Right renal cortex interstitium (tissue), 3 donors: ENCODE results near the gene CD83. TPM values are rescaled to one million over a fixed set of nuclear protein-coding genes. Genes with fewer than 3 reads are reported as not detected.
"Not testable (repeated sequence)": the region's sequence is repeated elsewhere in the genome, so short reads cannot be mapped to it uniquely, and the experiment has no call there.

Experiments used
- DNase-seq, 3 donors: peaks; one replicate each; pipeline ENCODE4 v3.0.0-alpha.2; 2013; ENCODE audit warnings: low read depth in 3 of 3, low spot score in 2 of 3
- polyA plus RNA-seq, 3 donors: library from polyadenylated mRNA; unstranded; fragments of 120-200 nt; gene quantifications; one replicate each; pipeline ENCODE4 v1.2.1, GENCODE V29; 2013; ENCODE audit not compliant: insufficient read length in 3 of 3

Gene CD83
- polyA plus RNA-seq, 3 donors: 13.3 to 14.8 (median 13.4) TPM

DNA sequence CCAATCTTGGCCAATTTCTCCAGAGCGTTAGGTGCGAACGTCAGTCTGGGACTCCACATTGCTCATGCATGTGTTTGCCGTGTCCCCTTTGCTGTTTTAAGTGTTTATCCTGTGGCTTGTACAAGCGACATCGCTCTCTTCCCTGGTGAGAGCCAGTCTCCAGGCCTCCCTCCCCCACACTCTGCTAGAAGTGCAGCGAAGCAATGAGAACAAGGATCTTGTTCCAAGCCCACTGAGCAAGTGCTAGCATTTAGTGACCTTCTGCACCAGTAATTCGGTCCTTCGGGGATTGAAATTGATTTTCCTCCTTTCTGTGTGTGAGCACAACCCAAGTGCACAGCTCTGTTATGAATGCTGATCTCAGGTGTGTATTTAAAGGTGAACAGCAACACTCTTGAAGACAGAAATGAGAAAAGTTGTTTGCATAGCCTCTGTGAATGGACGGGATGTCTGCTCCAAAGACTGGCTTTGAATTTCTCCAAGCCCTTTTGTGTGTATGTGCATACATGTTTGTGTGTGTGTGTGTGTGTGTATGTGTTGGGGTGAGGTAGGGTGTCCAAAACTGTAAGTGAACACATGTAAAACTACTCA lies 29.0 kb downstream of the CD83 start:
- peak in 1 of 3 donors; percentile 51 for DNase-seq

GRCh38 chr6:14147891-14148290 lies 30.3 kb downstream of the CD83 start:
- DNase-seq: no peak

- no peak for DNase-seq
Measured at GRCh38 chr6:14148471-14148870, 30.9 kb downstream of the CD83 start.

- no peak for DNase-seq
Measured at GRCh38 chr6:14149053-14149738, 31.6 kb downstream of the CD83 start.

GRCh38 chr6:14149739-14150130 lies 32.2 kb downstream of the CD83 start:
- DNase-seq: no peak

DNA sequence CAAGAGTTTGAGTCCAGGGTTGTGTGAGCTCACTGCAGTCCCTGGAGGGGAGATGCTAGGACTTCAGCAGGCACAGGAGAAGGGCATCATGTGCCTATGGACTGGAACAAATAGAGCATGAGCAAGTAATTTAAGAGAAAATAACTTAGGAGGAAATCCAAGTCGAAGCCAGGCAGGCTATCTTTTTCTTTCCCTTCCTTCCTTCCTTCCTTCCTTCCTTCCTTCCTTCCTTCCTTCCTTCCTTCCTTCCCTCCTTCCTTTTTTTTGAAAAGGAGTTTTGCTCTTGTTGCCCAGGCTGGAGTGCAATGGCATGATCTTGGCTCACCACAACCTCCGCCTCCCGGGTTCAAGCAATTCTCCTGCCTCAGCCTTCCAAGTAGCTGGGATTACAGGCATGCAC lies 33.7 kb downstream of the CD83 start:
- DNase-seq: not testable (repeated sequence)

DNA sequence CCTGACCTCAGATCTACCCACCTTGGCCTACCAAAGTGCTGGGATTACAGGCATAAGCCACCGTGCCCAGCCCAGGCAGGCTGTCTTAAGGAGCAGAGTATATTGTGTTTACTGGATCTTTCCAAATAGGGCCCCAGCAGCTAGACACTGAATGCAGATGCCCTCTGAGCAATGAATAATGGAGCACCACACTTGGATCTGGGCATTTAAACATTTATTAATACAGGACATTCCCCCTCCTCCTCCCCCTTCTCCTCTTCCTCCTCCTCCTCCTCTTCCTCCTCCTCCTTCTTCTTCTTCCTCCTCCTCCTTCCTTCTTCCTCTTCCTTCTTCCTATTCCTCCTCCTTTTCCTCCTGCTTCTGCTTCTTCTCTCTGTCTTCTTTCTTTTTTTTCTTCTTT lies 34.2 kb downstream of the CD83 start:
- DNase-seq: no peak

GRCh38 chr6:14153228-14153627 lies 35.7 kb downstream of the CD83 start:
- no peak for DNase-seq

GRCh38 chr6:14159090-14159489 lies 41.5 kb downstream of the CD83 start:
- DNase-seq: no peak

GRCh38 chr6:14162826-14163225 lies 45.3 kb downstream of the CD83 start:
- DNase-seq: no peak

- DNase-seq: no peak
Measured at GRCh38 chr6:14165091-14165490, 47.5 kb downstream of the CD83 start.

DNA sequence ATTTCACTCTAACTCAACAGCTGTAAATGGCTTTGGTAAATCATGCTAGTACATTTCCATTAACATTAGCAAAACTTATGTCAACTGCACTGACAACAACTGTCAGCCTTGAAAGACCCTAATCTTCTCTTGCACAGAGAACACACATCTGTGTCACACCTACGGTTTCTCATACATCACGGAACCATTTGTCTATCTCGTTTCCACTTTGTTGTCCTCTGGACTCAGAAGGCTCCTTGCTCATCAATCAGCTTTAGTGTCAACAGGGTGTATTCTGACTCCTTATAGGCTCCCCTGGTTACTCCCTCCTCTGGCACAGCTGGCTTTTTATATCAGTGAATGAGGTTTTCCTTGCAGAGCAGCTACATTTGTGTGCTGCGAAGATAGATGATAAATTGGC lies 49.3 kb downstream of the CD83 start:
- peak in 2 of 3 donors; percentile 16 to 21 for DNase-seq

- DNase-seq: no peak
Measured at GRCh38 chr6:14170128-14170527, 52.6 kb downstream of the CD83 start.

DNA sequence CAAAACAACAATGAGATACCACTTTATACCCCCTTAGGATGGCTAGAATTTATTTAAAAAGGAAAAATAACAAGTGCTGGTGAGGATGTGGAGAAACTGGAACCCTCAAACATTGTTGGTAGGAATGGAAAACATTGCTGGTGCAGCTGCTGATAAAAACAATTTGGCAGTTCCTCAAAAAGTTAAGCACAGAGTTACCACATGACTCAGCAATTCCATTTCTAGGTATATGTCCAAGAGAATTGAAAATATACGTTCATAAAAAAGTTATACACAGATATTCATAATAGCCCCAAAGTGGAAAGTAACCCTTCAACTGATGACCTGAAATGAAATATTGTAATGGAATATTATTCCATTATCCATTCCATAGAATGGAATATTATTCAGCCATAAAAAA lies 55.0 kb downstream of the CD83 start:
- no peak for DNase-seq

DNA sequence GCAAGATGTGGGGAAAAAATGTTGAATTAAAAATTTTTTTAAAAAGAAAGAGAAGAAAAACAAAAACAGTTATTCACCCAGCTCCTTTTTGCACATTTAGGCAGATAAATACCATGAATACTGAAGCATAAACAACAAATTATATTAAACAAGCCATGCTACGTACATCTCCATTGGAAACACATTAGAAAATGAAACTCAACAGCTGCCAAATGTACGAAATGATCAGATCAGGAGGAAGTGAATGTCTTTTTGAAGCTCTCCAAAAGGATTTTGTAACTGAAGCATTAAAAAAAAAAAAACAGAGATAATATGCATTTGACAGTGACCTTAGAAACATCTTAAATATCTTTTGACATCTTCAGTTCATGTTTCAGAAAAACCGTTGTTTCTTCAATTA lies 56.7 kb downstream of the CD83 start:
- no peak for DNase-seq

DNA sequence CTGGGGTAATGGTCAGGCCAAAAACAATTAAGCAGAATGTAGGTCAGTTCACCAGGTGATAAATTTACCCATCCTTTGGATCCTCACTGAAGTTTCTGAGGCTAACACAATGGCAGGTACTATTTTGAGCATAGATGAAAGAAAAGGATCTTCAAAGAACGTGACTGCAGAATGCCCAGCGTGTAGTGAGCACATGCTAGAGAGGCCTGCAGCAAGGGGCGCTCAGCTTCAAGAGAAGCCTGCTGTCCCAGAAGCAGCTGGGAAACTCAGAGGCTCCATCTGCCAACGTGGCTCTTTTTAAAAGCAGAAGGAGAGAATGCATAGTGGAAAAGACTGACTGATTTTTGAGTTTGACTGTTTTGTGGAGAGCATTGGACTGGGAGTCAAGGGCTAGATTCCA lies 57.4 kb downstream of the CD83 start:
- DNase-seq: no peak

DNA sequence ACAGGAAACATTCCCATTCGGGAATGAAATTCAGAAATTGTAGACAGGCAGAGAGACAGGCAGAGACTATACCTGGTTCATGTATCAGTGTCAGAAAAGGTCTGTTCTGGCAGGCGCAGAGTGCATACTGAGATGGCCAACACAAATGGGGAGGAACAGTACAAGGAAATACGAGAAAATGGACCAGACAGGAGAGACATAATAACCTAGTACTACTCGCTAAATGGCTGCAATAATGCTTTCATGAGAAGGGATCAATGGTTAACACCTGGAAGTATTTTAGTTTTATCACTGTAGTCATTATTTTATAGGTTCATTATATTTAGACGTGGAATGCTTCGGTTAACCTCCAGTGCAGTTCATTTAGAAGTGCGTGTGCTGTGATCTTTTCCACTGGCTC lies 58.9 kb downstream of the CD83 start:
- no peak for DNase-seq

- no peak for DNase-seq
Measured at GRCh38 chr6:14177413-14178082, 60.0 kb downstream of the CD83 start.

GRCh38 chr6:14178083-14178445 lies 60.5 kb downstream of the CD83 start:
- DNase-seq: no peak

- no peak for DNase-seq
Measured at GRCh38 chr6:14180609-14181008, 63.0 kb downstream of the CD83 start.

DNA sequence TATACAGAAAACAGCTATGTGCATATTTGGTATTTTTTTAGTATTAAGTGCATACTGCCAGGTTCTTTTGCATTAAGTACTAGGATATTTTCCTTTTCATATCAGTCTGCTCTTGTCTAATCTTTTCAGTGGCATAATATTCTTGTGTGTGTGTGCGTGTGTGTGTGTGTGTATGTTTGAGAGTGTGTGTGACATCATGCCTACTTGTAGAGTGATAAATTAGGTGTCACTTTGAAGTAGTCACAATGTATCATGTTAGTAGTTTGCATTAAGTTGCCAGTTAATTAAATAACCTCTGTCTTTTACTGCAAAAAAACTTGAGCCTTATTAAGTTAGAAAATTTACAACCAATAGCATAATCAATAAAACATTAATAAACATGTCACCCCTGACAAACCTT lies 65.3 kb downstream of the CD83 start:
- DNase-seq: no peak
